Natural killer cell treated with Interleukin-12 subunit alpha and Interleukin-12 subunit beta and Interleukin-15 and Interleukin-18, amount 100 ng/mL, for 72 hours (primary cell): ENCODE results near the gene GAS7. TPM values are rescaled to one million over a fixed set of nuclear protein-coding genes. Genes with fewer than 3 reads are reported as not detected.
A peak's percentile ranks its signal among the peaks of the same experiment; 100 is the strongest.

Experiments used
- ATAC-seq, 2 donors: fragments of 150-1000 bp; cut with Tn5 transposase in 1 of 2; sonication (Bioruptor Pico), chemical (Tn5 transposase) in 1 of 2; 2 replicates each; pipeline ENCODE4 v1.10.0; 2021
- DNase-seq: peaks from one replicate; pipeline ENCODE4 v3.0.0; 2022; ENCODE audit warnings: low spot score
- H3K27ac Mint-ChIP-seq, 2 donors: 1 replicate in 1 of 2; 2 replicates in 1 of 2; pipeline ENCODE4 v1.8.0; 2022; ENCODE audit warnings: mixed read lengths in 2 of 2, mild to moderate bottlenecking in 1 of 2, moderate library complexity in 1 of 2
- H3K27me3 Mint-ChIP-seq, 2 donors: 1 replicate in 1 of 2; 2 replicates in 1 of 2; pipeline ENCODE4 v1.8.0; 2022; ENCODE audit warnings: mixed read lengths in 2 of 2
- H3K36me3 Mint-ChIP-seq: one replicate; pipeline ENCODE4 v1.8.0; 2022; ENCODE audit warnings: mixed read lengths
- H3K4me1 Mint-ChIP-seq, 2 donors: 1 replicate in 1 of 2; 2 replicates in 1 of 2; pipeline ENCODE4 v1.8.0; 2022; ENCODE audit warnings: low read depth in 2 of 2, mixed read lengths in 2 of 2, mild to moderate bottlenecking in 1 of 2
- H3K4me3 Mint-ChIP-seq: one replicate; pipeline ENCODE4 v1.8.0; 2022; ENCODE audit warnings: mixed read lengths
- H3K9me3 Mint-ChIP-seq: 2 replicates; pipeline ENCODE4 v1.8.0; 2022; ENCODE audit warnings: mixed read lengths
- total RNA-seq, 2 donors: library from RNA; stranded (reverse); gene quantifications; one replicate each; pipeline ENCODE4 v1.2.3, GENCODE V29; 2022

GAS7 gene
- total RNA-seq, 2 donors from 2014 or later = 4.9 to 5.5 TPM

DNA sequence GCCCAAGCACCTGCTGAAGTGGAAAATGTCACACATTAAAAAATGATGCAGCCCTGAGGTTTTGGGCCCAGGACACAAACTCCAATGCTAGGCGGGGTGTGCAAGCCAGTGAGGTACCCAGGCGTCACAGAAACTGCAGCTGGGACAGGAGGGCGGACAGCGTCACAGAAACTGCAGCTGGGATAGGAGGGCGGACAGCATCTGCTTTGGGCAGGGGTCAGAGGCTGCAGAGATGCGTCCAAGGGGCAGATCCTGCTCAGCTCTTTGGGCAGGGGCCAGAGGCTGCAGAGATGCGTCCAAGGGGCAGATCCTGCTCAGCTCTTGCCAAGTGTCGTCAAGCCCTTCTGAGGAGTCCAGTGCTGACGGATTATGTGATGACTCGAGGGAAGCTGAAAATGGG lies 249.5 kb downstream of the GAS7 start:
- no peak for ATAC-seq

DNA sequence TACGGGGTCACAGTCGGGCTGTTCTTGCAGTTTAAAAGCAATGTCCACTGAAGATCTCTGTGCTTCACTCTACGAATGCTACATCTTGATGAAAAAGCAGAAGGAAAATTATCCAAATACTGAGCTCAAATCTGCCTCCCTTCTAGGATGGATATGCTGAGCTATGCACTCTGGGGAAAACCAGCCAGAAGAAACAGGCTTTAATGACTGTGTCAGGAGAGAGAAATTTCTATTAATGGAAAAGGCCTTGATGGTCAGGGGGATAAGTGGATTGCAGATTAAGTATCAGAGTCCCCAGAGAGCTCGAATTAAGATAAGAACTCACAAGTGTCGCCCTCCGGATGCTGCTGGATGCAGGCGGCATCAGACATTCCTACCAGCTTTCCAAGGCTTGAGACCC lies 253.7 kb downstream of the GAS7 start:
- Mint-ChIP-seq H3K4me1 (no peaks in the 10 kb centered on the region), H3K27ac (no peak overlapping the region), H3K36me3 (no peaks in the 10 kb centered on the region), H3K27me3 (no peaks in the 10 kb centered on the region), H3K4me3 (no peak overlapping the region), H3K9me3 (no peaks in the 10 kb centered on the region)
- DNase-seq (no peak), ATAC-seq (no peak)

More for the DNA sequence above, 249.5 kb downstream of the GAS7 start:
- H3K27me3 Mint-ChIP-seq = no peaks in the 10 kb centered on the region
- no peaks in the 10 kb centered on the region for H3K9me3 Mint-ChIP-seq
- H3K4me3 Mint-ChIP-seq = no peak overlapping the region
- peaks cover 0 to 4% of the 10 kb centered on the region in 2 donors for H3K4me1 Mint-ChIP-seq
- no peak for DNase-seq
- H3K27ac Mint-ChIP-seq = no peak overlapping the region
- no peaks in the 10 kb centered on the region for H3K36me3 Mint-ChIP-seq

DNA sequence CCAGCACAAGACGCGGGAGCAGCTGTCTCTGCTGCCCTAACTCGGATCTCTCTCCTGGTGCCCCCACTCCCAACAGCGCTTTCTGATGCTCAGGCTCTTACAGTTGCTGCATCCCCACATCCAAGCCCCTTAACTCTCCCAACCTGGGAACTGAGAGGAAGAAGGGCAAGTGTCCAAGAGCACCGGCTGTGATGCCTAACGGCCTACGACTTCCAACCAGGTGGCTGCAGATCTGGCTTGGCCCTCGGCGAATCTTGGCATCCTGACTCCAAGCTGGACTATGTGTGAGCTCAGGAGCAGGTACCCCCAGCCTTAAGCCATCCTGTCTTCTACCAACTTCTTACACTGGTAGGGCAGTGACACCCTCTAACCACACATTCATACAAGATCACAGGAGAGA lies 255.1 kb downstream of the GAS7 start:
- no peaks in the 10 kb centered on the region for H3K36me3 Mint-ChIP-seq
- H3K9me3 Mint-ChIP-seq = no peaks in the 10 kb centered on the region
- ATAC-seq (no peak), DNase-seq (no peak)
- H3K27me3 Mint-ChIP-seq = no peaks in the 10 kb centered on the region
- no peak overlapping the region for H3K4me3 Mint-ChIP-seq
- H3K4me1 Mint-ChIP-seq = no peaks in the 10 kb centered on the region
- H3K27ac Mint-ChIP-seq = no peak overlapping the region

DNA sequence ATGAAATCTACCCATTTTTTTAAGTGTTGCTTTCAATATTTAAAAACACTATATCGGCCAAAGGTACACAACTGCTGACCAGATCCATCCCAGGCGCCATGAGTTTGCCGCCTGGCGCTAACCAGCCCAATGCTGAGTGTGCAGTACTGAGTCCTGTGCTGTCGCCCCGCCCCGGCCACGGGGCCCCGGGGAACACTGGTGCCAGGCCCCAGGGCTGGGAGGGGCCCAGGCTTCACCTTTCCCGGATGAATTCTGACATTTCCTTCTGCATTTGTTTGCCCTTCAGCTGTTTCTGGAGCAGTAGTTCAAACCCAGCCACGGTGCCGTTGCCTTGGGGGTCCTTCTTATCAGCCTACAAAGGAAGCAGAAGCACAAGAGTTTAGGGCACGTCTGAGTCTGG lies 255.5 kb downstream of the GAS7 start:
- H3K36me3 Mint-ChIP-seq = no peaks in the 10 kb centered on the region
- ATAC-seq = no peak

DNA sequence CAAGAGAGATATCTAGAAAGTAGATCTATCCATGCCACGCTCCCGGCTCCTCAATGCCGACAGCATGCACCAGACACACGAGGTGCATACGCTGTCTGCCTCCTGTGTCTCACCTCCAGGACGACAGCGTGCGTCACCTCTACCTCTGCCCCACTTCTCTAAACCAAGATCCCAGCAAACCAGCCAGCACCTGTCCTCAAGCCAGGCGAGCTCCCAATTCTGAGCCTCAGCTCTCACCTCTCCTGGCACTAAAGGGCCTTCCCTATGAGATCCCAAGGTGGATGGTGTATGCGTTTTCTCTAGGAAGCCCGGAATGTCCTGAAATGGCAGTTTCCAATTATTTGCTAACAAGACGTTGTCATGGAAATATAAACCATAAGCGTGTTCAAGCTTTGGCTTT lies 257.1 kb downstream of the GAS7 start:
- Mint-ChIP-seq H3K4me3 (no peak overlapping the region), H3K9me3 (no peaks in the 10 kb centered on the region), H3K4me1 (no peaks in the 10 kb centered on the region), H3K36me3 (no peaks in the 10 kb centered on the region), H3K27ac (no peak overlapping the region), H3K27me3 (no peaks in the 10 kb centered on the region)
- ATAC-seq (no peak), DNase-seq (no peak)

More for the DNA sequence above, 255.5 kb downstream of the GAS7 start:
- Mint-ChIP-seq H3K4me1 (no peaks in the 10 kb centered on the region), H3K27me3 (no peaks in the 10 kb centered on the region), H3K9me3 (no peaks in the 10 kb centered on the region), H3K27ac (no peak overlapping the region), H3K4me3 (no peak overlapping the region)
- DNase-seq = no peak

DNA sequence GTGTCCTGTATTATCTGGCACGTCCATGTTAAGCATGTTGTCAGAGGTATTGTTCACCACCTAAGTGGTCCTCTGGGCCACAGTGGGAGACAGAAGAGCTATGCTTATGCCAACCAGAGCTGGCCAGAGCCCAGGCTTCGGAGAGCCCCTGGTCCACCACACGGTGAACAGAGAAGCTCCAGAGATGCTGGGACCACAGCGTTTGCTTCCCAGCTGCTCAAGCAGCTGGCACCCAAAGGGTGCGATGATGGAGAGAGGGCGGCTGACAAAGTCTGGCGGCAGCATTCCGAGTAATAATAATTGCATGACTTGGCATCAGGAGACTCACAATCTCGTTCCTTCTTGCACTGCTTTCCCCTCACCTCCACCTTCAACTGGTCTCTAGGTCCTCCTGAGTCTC lies 257.6 kb downstream of the GAS7 start:
- Mint-ChIP-seq H3K27me3 (no peaks in the 10 kb centered on the region), H3K36me3 (no peaks in the 10 kb centered on the region), H3K4me3 (no peak overlapping the region), H3K27ac (no peak overlapping the region), H3K9me3 (no peaks in the 10 kb centered on the region), H3K4me1 (no peaks in the 10 kb centered on the region)
- ATAC-seq (no peak), DNase-seq (no peak)

DNA sequence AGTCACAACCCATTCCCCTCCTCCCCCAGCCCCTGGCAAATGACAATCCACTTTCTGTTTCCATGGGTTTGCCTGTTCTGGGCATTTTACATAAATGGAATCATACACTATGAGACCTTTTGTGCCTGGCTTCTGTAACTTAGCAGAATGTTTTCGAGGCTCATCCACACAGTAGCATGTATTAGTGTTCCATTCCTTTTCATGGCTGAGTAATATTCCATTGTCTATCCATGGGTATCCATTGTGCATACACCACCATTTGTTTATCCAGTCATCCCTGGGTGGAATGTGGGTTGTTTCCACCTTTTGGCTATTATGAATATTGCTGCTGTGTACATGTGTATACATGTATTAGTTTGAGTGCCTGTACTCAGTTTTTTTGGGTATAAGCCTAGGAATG lies 259.6 kb downstream of the GAS7 start:
- Mint-ChIP-seq H3K27me3 (no peaks in the 10 kb centered on the region), H3K27ac (no peak overlapping the region), H3K36me3 (no peaks in the 10 kb centered on the region), H3K4me1 (no peaks in the 10 kb centered on the region), H3K9me3 (no peaks in the 10 kb centered on the region), H3K4me3 (no peak overlapping the region)
- ATAC-seq = no peak
- DNase-seq = no peak

DNA sequence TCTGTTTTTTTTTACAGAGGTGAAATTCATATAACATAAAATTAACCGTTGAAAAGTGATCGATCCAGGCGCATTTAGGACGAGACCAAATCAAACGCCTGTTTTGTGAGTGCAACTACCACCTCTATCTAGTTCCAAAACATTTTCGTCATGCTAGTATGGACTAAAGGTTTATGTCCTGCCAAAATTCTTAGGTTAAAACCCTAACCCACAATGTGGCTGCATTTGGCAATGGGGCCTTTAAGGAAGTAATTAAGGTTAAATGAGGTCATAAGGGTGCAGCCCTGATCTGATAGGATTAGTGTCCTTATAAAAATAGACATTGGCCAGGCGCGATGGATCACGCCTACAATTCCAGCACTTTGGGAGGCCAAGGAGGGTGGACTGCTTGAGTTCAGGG lies 260.5 kb downstream of the GAS7 start:
- Mint-ChIP-seq H3K27me3 (no peaks in the 10 kb centered on the region), H3K36me3 (no peaks in the 10 kb centered on the region), H3K9me3 (no peaks in the 10 kb centered on the region), H3K27ac (no peak overlapping the region), H3K4me1 (no peaks in the 10 kb centered on the region), H3K4me3 (no peak overlapping the region)
- DNase-seq (no peak), ATAC-seq (no peak)

DNA sequence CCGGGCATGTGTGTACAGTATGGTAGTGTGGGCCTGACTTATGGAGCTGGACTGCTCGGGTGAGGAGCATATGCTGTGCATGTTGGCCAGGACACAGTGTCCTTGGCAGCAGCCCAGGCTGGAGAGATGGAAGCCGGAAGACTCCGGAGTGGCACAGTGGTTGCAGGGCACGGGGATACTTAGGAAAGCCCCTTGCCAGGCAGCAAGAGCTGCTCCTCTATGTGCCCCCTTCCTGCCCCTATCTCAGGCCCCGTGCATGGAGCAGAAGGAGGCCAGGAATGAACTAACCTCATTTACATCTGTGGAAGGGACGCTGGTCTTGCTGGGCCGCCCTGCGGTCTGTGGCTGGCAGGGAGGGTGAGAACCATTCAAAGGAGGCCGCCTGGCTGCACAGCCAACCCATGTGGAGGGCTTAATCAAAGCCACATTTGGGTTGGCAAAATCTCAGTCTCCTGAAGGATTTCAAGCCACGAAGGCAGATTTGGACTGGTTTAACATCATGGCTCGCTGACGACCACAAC lies 261.1 kb downstream of the GAS7 start:
- Mint-ChIP-seq H3K27ac (peak overlapping the region in 1 of 2 donors; percentile 59), H3K36me3 (no peaks in the 10 kb centered on the region), H3K27me3 (no peaks in the 10 kb centered on the region), H3K4me1 (no peaks in the 10 kb centered on the region), H3K4me3 (no peak overlapping the region), H3K9me3 (no peaks in the 10 kb centered on the region)
- ATAC-seq (no peak), DNase-seq (no peak)

DNA sequence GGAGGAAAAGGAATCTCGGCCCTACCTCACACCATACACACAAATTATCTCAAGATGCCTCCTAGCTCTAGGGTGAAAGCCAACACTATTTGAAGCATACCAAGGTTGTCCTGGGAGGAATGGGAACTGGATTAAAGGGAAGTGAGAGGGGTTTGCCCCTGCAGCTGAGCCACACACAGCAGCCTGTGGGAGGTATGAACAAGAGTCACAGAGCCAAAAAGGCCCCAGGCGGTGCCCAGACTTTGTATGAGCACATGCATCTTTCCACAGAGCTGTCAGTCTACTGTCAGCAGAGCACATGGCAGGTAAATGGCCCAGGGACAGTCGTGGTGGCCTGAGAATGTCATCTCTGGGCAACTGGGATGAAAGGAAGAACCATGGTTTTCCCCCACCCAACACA lies 262.3 kb downstream of the GAS7 start:
- no peaks in the 10 kb centered on the region for H3K9me3 Mint-ChIP-seq
- DNase-seq = no peak
- no peaks in the 10 kb centered on the region for H3K27me3 Mint-ChIP-seq
- no peak for ATAC-seq
- H3K4me1 Mint-ChIP-seq = no peaks in the 10 kb centered on the region
- H3K27ac Mint-ChIP-seq = no peak overlapping the region
- H3K36me3 Mint-ChIP-seq = no peaks in the 10 kb centered on the region
- no peak overlapping the region for H3K4me3 Mint-ChIP-seq

DNA sequence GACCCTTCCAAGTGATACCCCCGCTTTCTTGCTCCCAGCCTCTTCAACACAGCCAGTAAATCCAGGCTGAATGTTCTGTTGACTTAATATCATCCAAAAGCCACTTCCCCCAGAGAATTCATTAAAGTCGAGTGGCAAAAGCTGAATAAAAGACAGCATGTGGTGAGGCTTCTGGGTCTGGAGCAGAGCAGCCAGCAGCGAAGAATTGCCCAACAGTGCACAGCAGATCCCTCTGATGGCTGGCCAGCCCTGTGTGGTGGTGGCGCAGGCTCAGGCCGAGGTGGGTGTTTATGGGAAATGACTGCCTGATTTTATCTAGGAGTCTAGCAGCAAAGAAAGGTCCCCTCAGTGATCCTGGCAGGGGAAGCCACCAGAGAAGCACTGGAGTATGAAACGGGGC lies 263.0 kb downstream of the GAS7 start:
- H3K4me1 Mint-ChIP-seq = no peaks in the 10 kb centered on the region
- no peaks in the 10 kb centered on the region for H3K9me3 Mint-ChIP-seq
- ATAC-seq = no peak
- no peaks in the 10 kb centered on the region for H3K27me3 Mint-ChIP-seq
- H3K36me3 Mint-ChIP-seq = no peaks in the 10 kb centered on the region
- no peak overlapping the region for H3K4me3 Mint-ChIP-seq
- no peak overlapping the region for H3K27ac Mint-ChIP-seq
- no peak for DNase-seq

DNA sequence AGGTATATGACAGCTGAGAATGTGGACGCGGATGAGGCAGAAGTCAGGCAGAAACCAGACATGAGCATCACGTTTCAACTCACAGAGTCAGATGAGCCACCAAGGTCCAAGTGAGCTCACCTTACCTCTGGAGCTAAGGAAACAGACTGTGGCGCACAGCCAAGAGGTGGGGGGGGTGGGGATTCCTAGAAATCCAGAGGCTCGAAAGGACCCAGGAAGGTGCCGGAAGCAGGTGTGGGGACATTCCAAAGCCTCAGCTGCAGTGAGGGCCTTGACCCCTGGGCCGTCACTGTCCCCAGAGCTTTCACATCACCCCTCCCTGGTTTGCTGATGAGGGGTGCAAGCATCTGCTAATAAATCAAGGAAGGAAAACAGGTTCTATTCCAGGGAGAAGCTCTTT lies 264.1 kb downstream of the GAS7 start:
- H3K9me3 Mint-ChIP-seq = no peaks in the 10 kb centered on the region
- no peak for ATAC-seq

DNA sequence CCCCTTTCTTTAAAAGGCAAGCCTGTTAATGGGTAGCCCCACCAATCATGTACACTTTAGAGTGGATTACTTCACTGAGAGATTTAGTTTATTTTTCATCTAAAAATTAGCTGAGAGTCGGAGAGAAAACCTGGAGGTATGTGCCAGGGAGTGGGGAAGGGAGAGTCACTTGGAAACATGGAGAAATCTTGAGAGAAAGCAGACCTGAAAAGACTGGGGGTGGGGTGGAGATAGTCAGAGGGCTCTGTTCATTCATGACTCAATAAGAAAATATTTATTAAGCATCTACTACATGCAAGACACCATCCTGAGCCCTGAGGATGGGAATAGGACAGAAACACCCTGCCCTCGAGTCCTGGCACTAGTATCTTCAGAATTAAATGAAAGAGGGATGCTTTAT lies 265.9 kb downstream of the GAS7 start:
- Mint-ChIP-seq H3K9me3 (no peaks in the 10 kb centered on the region), H3K4me3 (no peak overlapping the region), H3K27me3 (no peaks in the 10 kb centered on the region), H3K27ac (no peak overlapping the region), H3K36me3 (no peaks in the 10 kb centered on the region), H3K4me1 (no peaks in the 10 kb centered on the region)
- ATAC-seq (no peak), DNase-seq (no peak)

More for the DNA sequence above, 264.1 kb downstream of the GAS7 start:
- no peaks in the 10 kb centered on the region for H3K36me3 Mint-ChIP-seq
- H3K27me3 Mint-ChIP-seq = no peaks in the 10 kb centered on the region
- H3K4me3 Mint-ChIP-seq = no peak overlapping the region
- no peaks in the 10 kb centered on the region for H3K4me1 Mint-ChIP-seq
- DNase-seq = no peak
- H3K27ac Mint-ChIP-seq = no peak overlapping the region

DNA sequence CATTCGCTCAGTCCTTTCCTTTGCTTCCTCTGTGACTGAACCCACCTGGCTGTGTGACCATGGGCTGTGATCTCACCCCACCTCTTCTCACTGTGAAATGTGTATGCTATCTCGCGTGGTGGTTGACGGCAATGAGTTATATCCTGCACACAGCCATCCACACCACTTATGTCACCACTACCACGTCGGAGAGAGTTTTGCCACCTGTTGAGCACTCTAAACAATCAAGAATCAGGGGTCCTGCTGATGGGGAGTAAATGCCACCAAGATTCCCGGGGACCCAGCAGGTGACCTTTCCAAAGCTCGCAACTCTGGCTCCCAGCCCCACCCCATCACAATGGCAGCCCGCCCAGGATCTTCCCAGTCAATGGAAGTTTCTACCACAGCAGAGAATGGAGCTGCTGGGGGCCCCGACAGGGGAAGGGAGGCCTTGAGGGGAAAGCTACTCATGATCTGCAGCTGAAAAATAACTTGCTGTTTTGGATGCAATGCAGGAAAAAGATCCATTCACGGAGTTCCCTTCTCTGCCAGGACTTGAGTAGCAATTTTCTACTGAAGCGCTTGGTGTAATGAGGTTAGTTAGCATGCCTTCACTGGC lies 267.2 kb downstream of the GAS7 start:
- H3K27ac Mint-ChIP-seq = no peak overlapping the region
- no peaks in the 10 kb centered on the region for H3K9me3 Mint-ChIP-seq
- no peaks in the 10 kb centered on the region for H3K4me1 Mint-ChIP-seq
- no peaks in the 10 kb centered on the region for H3K36me3 Mint-ChIP-seq
- no peak for ATAC-seq
- DNase-seq = no peak
- H3K4me3 Mint-ChIP-seq = no peak overlapping the region
- no peaks in the 10 kb centered on the region for H3K27me3 Mint-ChIP-seq

DNA sequence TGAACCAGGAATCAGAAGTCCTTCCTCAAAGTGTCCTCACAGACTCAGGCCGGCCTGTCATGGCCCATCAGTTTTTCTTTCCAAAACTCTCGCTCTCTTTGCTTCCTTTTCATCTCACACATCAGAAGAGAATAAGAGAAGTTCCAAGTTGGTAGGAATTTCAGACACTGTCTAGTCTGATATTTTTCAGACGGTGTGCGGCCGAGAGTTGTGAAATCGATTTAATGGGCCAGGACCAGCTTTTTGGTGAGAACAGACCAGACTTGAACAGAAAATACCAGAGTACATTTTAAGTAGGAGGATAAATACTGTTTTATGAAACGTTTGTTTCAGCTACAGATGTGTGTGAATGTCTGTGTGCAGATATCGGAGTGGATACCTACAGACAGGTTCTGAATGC lies 268.5 kb downstream of the GAS7 start:
- Mint-ChIP-seq H3K36me3 (no peaks in the 10 kb centered on the region), H3K27ac (no peak overlapping the region), H3K4me1 (peaks cover under 1 to 1% of the 10 kb centered on the region in 2 donors), H3K9me3 (no peaks in the 10 kb centered on the region), H3K4me3 (no peak overlapping the region), H3K27me3 (no peaks in the 10 kb centered on the region)
- ATAC-seq (no peak), DNase-seq (no peak)
